ENCODE data around the gene PIK3C3. TPM values are rescaled to one million over a fixed set of nuclear protein-coding genes. Genes with fewer than 3 reads are reported as not detected.

Gene PIK3C3
- total and polyA plus RNA-seq, 11 donors, result 9.5 to 44.3 (median 28.2) TPM

DNA sequence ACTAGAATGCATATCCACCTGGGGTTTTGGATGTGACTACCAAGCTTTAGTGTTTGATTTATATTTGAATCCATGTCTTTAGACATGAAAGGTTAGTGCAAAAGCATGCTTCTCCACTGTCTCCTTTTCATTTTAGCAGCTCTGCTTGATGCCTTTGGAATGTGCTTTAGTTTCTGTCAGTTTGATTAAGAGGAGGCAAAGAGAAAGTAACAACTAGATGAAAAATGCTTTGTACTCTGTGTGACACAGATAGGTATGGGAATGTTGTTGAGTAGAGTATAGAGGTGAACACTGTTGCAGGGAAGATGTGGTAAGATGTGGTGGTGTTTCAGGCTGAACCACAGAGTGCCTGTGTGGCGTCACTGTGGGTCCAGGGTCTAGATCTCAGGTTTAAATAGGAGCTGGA, 19.8 kb downstream of the PIK3C3 start:
- Histone ChIP-seq H3K27ac (no peak overlapping the region), H3K27me3 (no peaks in the 10 kb centered on the region), H3K9me3 (no peaks in the 10 kb centered on the region), H3K36me3 (peaks cover 0 to 45% (median 25%) of the 10 kb centered on the region in 9 donors), H3K4me1 (peaks cover 0 to 15% (median 0%) of the 10 kb centered on the region in 12 donors), H3K4me3 (no peak overlapping the region)
- intact Hi-C loops (cut with DNase I), result no loop called here
- WGBS, 4 donors, result 90 to 97% (median 91%) methylated on average over 1 of the region's 1 CpG
- no peak for ATAC-seq
- no peak for DNase-seq
- TF ChIP-seq, protein P1, sequence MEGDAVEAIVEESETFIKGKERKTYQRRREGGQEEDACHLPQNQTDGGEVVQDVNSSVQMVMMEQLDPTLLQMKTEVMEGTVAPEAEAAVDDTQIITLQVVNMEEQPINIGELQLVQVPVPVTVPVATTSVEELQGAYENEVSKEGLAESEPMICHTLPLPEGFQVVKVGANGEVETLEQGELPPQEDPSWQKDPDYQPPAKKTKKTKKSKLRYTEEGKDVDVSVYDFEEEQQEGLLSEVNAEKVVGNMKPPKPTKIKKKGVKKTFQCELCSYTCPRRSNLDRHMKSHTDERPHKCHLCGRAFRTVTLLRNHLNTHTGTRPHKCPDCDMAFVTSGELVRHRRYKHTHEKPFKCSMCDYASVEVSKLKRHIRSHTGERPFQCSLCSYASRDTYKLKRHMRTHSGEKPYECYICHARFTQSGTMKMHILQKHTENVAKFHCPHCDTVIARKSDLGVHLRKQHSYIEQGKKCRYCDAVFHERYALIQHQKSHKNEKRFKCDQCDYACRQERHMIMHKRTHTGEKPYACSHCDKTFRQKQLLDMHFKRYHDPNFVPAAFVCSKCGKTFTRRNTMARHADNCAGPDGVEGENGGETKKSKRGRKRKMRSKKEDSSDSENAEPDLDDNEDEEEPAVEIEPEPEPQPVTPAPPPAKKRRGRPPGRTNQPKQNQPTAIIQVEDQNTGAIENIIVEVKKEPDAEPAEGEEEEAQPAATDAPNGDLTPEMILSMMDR (IDR thresholded peaks at IDR 0.05), result no peak

GRCh38 chr18:41975284-41975683, 20.2 kb downstream of the PIK3C3 start:
- Histone ChIP-seq H3K4me3 (no peak overlapping the region), H3K27me3 (no peaks in the 10 kb centered on the region), H3K27ac (no peak overlapping the region), H3K9me3 (no peaks in the 10 kb centered on the region), H3K4me1 (peaks cover 0 to 15% (median 0%) of the 10 kb centered on the region in 12 donors), H3K36me3 (peaks cover 0 to 40% (median 23%) of the 10 kb centered on the region in 9 donors)
- ATAC-seq, result no peak
- intact Hi-C loops (cut with DNase I), result no loop called here
- WGBS, 4 donors, result 84 to 94% (median 90%) methylated on average over 5 of the region's 5 CpGs
- TF ChIP-seq, protein P1 (IDR thresholded peaks at IDR 0.05), result no peak
- no peak for DNase-seq

GRCh38 chr18:41977233-41977632, 22.2 kb downstream of the PIK3C3 start:
- H3K4me1 ChIP-seq, result peaks cover 0 to 13% (median 0%) of the 10 kb centered on the region in 12 donors
- ATAC-seq (no peak), DNase-seq (no peak)
- peaks cover 0 to 22% (median 7%) of the 10 kb centered on the region in 9 donors for H3K36me3 ChIP-seq
- H3K27ac ChIP-seq, result no peak overlapping the region
- TF ChIP-seq, protein P1 (IDR thresholded peaks at IDR 0.05), result no peak
- no peak for TF ChIP-seq POLR2A (IDR thresholded peaks at IDR 0.05)
- WGBS, 4 donors, result 83 to 91% (median 90%) methylated on average over 6 of the region's 6 CpGs
- no peak overlapping the region for H3K4me3 ChIP-seq
- no peaks in the 10 kb centered on the region for H3K9me3 ChIP-seq
- no peaks in the 10 kb centered on the region for H3K27me3 ChIP-seq
- intact Hi-C loops (cut with DNase I), result no loop called here

DNA sequence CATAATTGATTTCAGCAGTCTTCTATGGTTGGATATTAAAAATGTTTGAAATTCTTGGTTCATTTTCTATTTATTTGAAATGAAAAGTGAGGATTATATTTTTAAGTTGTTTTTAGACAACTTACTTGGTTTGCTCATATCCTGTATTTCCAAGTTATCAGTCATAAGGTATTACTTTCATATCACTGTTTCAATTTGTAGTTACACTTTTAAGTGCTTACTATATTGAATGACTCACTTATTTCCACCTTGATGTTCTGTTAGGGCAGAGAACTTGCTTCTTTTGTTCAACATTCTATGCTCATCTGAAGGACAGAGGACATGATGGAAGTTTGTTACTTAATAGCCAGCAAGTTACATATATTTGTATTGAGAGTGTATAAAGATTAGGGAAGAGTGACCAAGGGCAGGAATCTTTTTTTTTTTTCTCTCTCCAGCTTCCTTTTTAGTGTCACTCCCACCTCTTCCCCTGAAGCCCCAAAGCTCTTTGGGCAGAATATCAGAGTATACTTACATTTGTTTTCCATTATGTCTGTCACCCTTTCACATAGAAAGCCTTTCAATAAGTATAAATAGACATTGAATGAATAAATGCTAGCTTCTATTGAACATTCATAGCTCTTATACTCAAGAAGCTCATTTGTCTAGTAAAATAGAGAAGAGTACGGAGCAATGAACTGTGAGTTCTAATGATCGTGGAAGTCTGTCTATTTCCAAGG, 28.1 kb downstream of the PIK3C3 start:
- Histone ChIP-seq H3K9me3 (no peaks in the 10 kb centered on the region), H3K27ac (no peak overlapping the region), H3K27me3 (no peaks in the 10 kb centered on the region), H3K4me1 (peaks cover 0 to 11% (median 0%) of the 10 kb centered on the region in 12 donors), H3K36me3 (peaks cover 0 to 36% (median 12%) of the 10 kb centered on the region in 9 donors), H3K4me3 (no peak overlapping the region)
- no peak for ATAC-seq
- 90 to 92% (median 92%) methylated on average over 2 of the region's 2 CpGs for WGBS, 4 donors
- intact Hi-C loops (cut with DNase I), result no loop called here
- DNase-seq, result no peak
- TF ChIP-seq, protein P1 (IDR thresholded peaks at IDR 0.05), result no peak
- no peak for TF ChIP-seq POLR2A (IDR thresholded peaks at IDR 0.05)

Measured in heart left ventricle (tissue), 16 donors.